Measurements from ENCODE around the gene IDS.
"Not testable (repeated sequence)": the region's sequence is repeated elsewhere in the genome, so short reads cannot be mapped to it uniquely, and the experiment has no call there.

The IDS gene, protein sequence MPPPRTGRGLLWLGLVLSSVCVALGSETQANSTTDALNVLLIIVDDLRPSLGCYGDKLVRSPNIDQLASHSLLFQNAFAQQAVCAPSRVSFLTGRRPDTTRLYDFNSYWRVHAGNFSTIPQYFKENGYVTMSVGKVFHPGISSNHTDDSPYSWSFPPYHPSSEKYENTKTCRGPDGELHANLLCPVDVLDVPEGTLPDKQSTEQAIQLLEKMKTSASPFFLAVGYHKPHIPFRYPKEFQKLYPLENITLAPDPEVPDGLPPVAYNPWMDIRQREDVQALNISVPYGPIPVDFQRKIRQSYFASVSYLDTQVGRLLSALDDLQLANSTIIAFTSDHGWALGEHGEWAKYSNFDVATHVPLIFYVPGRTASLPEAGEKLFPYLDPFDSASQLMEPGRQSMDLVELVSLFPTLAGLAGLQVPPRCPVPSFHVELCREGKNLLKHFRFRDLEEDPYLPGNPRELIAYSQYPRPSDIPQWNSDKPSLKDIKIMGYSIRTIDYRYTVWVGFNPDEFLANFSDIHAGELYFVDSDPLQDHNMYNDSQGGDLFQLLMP

DNA sequence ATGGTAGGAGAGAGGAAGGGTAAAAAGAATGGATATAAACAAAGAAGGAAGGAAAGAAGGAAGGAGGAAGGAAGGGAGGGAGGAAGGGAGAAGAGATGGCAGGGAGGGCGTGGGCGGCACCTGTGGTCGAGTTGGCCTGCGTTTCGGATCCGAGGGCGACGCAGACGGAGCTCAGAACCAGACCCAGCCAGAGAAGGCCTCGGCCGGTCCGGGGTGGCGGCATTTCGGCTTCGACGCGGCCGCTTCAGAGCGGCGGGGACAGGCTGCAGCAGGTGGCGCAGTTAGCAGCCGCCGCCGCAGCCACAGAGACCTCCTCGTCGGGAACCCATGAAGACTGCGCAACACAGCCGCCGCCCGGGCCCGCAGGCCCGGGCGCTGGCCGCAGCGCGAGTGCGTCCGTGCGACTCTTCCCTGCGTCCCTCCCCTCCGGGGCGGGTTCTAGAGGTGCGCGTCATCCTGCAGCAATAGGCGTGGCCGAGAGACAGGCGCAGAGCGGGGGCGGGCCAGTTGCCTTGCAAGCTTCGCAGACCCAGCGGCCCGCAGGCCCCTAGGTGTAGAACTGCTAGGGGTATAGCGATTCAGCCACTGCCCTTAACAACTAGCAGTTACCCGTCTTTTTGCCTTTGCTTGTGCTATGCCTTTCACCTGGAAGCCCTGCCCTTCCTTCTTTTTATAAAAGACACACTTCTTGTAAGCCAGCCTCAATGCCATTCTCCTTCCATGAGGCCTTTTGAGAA lies at the start of gene IDS:
TSS of gene IDS (minus strand) at position 392 of the 737 bp plus-strand sequence. CDS start at position 223, 169 bp downstream.
- Histone ChIP-seq H3K36me3 (ENCODE audit: control insufficient read depth, insufficient read depth, low read length) (peaks cover 11% of the 10 kb centered on the region; the same call in 1 of the 2 replicates), H3K27ac (ENCODE audit: low read depth, low read length) (peak within 1 kb of the TSS; percentile 77), H3K27me3 (ENCODE audit: control insufficient read depth, insufficient read depth, low read length) (no peaks in the 10 kb centered on the region), H3K4me1 (ENCODE audit: control insufficient read depth, insufficient read depth, low read length) (peaks cover 2% of the 10 kb centered on the region), H3K9me3 (ENCODE audit: control insufficient read depth, insufficient read depth, low read length) (peaks cover 15% of the 10 kb centered on the region), H3K4me3 (ENCODE audit: low read depth, low read length) (peak within 1 kb of the TSS; percentile 62), H3K9ac (ENCODE audit: low read depth, low read length) (peak within 1 kb of the TSS; percentile 48)

- H3K4me3 ChIP-seq (ENCODE audit: low read depth, low read length); H3K36me3 ChIP-seq (ENCODE audit: control insufficient read depth, insufficient read depth, low read length); H3K4me1 ChIP-seq (ENCODE audit: control insufficient read depth, insufficient read depth, low read length); H3K9me3 ChIP-seq (ENCODE audit: control insufficient read depth, insufficient read depth, low read length); H3K27me3 ChIP-seq (ENCODE audit: control insufficient read depth, insufficient read depth, low read length); H3K9ac ChIP-seq (ENCODE audit: low read depth, low read length); H3K27ac ChIP-seq (ENCODE audit: low read depth, low read length): not testable (repeated sequence)
These were observed 46.8 kb upstream of the IDS start for GRCh38 chrX:149551939-149552248.

DNA sequence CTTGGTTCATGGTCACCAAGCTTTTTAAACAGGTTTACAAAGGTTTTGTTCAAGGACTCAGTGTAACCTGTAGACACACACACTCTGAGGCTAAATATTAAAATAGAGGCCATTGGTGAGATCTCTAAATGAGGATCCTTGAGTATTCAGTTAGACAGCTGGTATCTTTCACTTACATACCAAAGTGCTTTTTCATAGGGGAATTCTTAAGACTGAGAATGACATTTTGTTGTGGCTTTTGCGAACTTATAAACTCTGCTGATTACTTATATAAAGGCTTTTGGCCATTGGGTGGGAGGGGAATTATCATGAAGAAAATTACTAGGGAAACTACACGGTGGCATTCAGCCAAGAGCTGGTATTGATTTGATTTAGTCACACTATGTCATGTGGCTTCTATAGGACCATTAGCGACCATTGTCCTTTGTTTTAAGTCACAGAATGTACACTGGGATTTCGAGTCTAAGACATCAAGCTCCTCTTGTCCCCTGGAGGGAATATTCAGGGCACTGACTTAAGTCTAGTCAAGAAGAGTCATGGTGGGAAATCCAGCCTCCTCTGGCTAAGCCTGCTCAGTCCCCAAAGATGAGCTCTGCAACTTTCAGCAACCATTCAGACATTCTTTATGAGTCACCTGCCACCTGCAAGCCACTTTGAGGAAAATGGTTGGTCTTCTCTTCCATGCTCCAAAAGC lies 46.3 kb upstream of the IDS start:
- not testable (repeated sequence) for H3K9me3 ChIP-seq (ENCODE audit: control insufficient read depth, insufficient read depth, low read length); H3K27me3 ChIP-seq (ENCODE audit: control insufficient read depth, insufficient read depth, low read length); H3K36me3 ChIP-seq (ENCODE audit: control insufficient read depth, insufficient read depth, low read length); H3K9ac ChIP-seq (ENCODE audit: low read depth, low read length); H3K4me1 ChIP-seq (ENCODE audit: control insufficient read depth, insufficient read depth, low read length); H3K27ac ChIP-seq (ENCODE audit: low read depth, low read length); H3K4me3 ChIP-seq (ENCODE audit: low read depth, low read length)

DNA sequence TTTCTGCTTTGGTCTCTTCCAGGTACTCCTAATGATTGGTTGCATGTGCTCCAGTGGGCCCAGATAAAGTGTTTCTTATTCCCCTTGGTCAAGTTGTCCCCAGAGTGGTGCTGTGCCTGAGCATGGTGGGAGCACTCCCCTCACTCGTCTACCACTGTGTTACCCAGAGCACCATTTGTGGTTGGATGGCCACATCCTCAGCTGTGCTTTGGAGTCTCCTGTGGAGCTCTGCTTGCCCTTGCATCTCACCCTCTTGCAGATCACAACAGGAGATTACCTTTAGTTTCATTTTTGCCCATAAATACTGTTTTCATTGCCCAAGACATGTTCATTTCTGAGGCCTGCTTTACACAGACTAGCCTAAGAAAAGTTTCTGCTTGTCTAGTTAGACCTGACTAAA lies 45.3 kb upstream of the IDS start:
- H3K9me3 ChIP-seq (ENCODE audit: control insufficient read depth, insufficient read depth, low read length); H3K4me1 ChIP-seq (ENCODE audit: control insufficient read depth, insufficient read depth, low read length); H3K36me3 ChIP-seq (ENCODE audit: control insufficient read depth, insufficient read depth, low read length); H3K27me3 ChIP-seq (ENCODE audit: control insufficient read depth, insufficient read depth, low read length); H3K9ac ChIP-seq (ENCODE audit: low read depth, low read length); H3K27ac ChIP-seq (ENCODE audit: low read depth, low read length); H3K4me3 ChIP-seq (ENCODE audit: low read depth, low read length): not testable (repeated sequence)

- not testable (repeated sequence) for H3K27me3 ChIP-seq (ENCODE audit: control insufficient read depth, insufficient read depth, low read length); H3K9me3 ChIP-seq (ENCODE audit: control insufficient read depth, insufficient read depth, low read length); H3K36me3 ChIP-seq (ENCODE audit: control insufficient read depth, insufficient read depth, low read length); H3K4me1 ChIP-seq (ENCODE audit: control insufficient read depth, insufficient read depth, low read length); H3K27ac ChIP-seq (ENCODE audit: low read depth, low read length); H3K4me3 ChIP-seq (ENCODE audit: low read depth, low read length); H3K9ac ChIP-seq (ENCODE audit: low read depth, low read length)
These were observed 44.6 kb upstream of the IDS start, which contains the start of gene HSFX3 for GRCh38 chrX:149549701-149550100. Gene HSFX3, minus strand, starts transcription at chrX:149549924. Its CDS starts 72 bp downstream, at chrX:149549852.

GRCh38 chrX:149547782-149548181 lies 42.7 kb upstream of the IDS start:
- not testable (repeated sequence) for H3K9me3 ChIP-seq (ENCODE audit: control insufficient read depth, insufficient read depth, low read length); H3K27me3 ChIP-seq (ENCODE audit: control insufficient read depth, insufficient read depth, low read length); H3K27ac ChIP-seq (ENCODE audit: low read depth, low read length); H3K4me1 ChIP-seq (ENCODE audit: control insufficient read depth, insufficient read depth, low read length); H3K4me3 ChIP-seq (ENCODE audit: low read depth, low read length); H3K9ac ChIP-seq (ENCODE audit: low read depth, low read length); H3K36me3 ChIP-seq (ENCODE audit: control insufficient read depth, insufficient read depth, low read length)

- H3K9ac ChIP-seq (ENCODE audit: low read depth, low read length); H3K27me3 ChIP-seq (ENCODE audit: control insufficient read depth, insufficient read depth, low read length); H3K9me3 ChIP-seq (ENCODE audit: control insufficient read depth, insufficient read depth, low read length); H3K36me3 ChIP-seq (ENCODE audit: control insufficient read depth, insufficient read depth, low read length); H3K4me3 ChIP-seq (ENCODE audit: low read depth, low read length); H3K4me1 ChIP-seq (ENCODE audit: control insufficient read depth, insufficient read depth, low read length); H3K27ac ChIP-seq (ENCODE audit: low read depth, low read length): not testable (repeated sequence)
These were observed 41.9 kb upstream of the IDS start for GRCh38 chrX:149546962-149547361.

DNA sequence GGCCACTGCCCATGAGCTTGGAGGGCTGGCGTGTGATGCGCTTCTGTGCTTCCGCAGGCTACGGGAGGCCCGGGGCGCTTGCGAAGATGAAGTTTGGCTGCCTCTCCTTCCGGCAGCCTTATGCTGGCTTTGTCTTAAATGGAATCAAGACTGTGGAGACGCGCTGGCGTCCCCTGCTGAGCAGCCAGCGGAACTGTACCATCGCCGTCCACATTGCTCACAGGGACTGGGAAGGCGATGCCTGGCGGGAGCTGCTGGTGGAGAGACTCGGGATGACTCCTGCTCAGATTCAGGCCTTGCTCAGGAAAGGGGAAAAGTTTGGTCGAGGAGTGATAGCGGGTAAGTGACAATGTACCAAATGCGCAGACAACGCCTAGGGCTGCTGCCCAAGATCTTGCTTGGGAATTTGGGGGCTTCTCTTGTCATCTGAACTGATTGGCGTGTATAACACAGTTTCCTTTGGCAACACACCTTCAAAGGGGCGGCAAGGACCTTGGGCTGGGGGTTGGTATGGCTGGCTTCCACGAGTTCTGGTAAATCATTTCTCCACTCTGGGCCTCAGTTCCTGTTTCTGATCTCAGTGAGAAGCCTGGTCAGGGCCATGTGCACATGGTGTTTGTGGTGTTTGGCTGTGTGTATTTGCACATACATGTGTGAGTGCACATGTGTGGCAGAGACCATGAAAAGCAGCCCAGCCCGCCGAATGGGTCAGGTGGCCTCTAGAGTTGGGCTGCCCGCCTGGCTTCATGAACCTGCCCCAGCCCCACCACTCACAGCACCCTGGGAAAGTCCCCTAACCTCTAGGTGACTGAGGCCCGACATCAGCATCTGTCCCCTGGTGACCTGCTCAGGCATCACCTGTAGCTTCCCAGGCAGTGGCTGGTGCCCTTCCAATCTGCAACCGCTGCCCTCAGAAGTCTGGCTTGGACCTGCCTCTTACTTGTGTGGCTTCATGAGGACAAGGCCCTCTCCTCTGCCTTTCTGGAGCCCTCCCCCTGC lies 40.7 kb upstream of the IDS start:
- not testable (repeated sequence) for H3K27me3 ChIP-seq (ENCODE audit: control insufficient read depth, insufficient read depth, low read length); H3K27ac ChIP-seq (ENCODE audit: low read depth, low read length); H3K4me3 ChIP-seq (ENCODE audit: low read depth, low read length); H3K9me3 ChIP-seq (ENCODE audit: control insufficient read depth, insufficient read depth, low read length); H3K4me1 ChIP-seq (ENCODE audit: control insufficient read depth, insufficient read depth, low read length); H3K9ac ChIP-seq (ENCODE audit: low read depth, low read length); H3K36me3 ChIP-seq (ENCODE audit: control insufficient read depth, insufficient read depth, low read length)

DNA sequence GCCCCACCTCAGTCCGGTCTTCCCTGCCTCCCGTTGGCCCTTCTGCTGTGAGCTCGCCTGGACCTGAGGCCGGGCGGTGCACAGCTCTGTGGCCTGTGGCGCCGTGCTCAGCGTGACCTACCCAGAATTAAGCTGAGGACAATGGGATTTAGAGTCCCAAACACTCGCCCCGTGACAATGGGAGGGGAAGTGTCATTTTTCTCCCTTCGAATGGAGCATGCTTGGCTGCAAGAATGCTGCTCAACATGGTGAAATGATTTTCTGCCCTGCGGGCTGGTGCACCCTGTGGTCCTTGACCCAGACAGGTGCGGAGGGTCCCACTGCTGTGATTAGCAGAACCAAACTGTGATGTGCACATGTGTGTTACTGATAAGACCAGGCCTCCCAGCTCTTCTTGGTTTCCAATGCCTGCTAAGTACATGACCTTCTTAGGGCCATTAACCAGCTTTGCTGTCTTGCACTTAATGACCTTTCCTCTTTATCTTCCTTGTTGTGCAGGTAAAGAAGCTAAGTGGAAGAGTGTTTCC lies 36.5 kb upstream of the IDS start:
- Histone ChIP-seq H3K9ac (ENCODE audit: low read depth, low read length) (no peak overlapping the region), H3K4me1 (ENCODE audit: control insufficient read depth, insufficient read depth, low read length) (peaks cover 3% of the 10 kb centered on the region; the same call in 1 of the 2 replicates), H3K9me3 (ENCODE audit: control insufficient read depth, insufficient read depth, low read length) (no peaks in the 10 kb centered on the region; the same call in 1 of the 2 replicates), H3K36me3 (ENCODE audit: control insufficient read depth, insufficient read depth, low read length) (no peaks in the 10 kb centered on the region), H3K4me3 (ENCODE audit: low read depth, low read length) (peak overlapping the region; percentile 73), H3K27ac (ENCODE audit: low read depth, low read length) (no peak overlapping the region), H3K27me3 (ENCODE audit: control insufficient read depth, insufficient read depth, low read length) (peaks cover 6% of the 10 kb centered on the region)
